ENCODE data around the gene PRG2.
"Not testable (repeated sequence)": the region's sequence is repeated elsewhere in the genome, so short reads cannot be mapped to it uniquely, and the experiment has no call there.

Gene PRG2

GRCh38 chr11:57342702-57343101 lies 47.7 kb downstream of the PRG2 start:
- no peak for DNase-seq

- DNase-seq = no peak
Observed at GRCh38 chr11:57341250-57341808, 49.1 kb downstream of the PRG2 start.

- no peak for DNase-seq
Observed at GRCh38 chr11:57340039-57340615, 50.3 kb downstream of the PRG2 start.

GRCh38 chr11:57339328-57339727 lies 51.1 kb downstream of the PRG2 start:
- no peak for DNase-seq

GRCh38 chr11:57338142-57338541 lies 52.3 kb downstream of the PRG2 start, which contains the start of gene P2RX3:
P2RX3 (plus strand) TSS chr11:57338352; CDS start chr11:57338551, 199 bp downstream.
- no peak for DNase-seq

GRCh38 chr11:57336856-57337255 lies 53.6 kb downstream of the PRG2 start:
- DNase-seq = not testable (repeated sequence)
